ENCODE measurements around the gene SPTB.

Gene SPTB

GRCh38 chr14:64758691-64759554 lies 120.8 kb downstream of the SPTB start:
- Histone ChIP-seq H3K27me3 (ENCODE audit: control insufficient read depth, insufficient read depth, low read length) (0 out of 2 replicates have a peak, but pooled peaks cover 3% of the 10 kb centered on the region), H3K27ac (ENCODE audit: low read depth, low read length) (no peak overlapping the region), H3K4me1 (ENCODE audit: control insufficient read depth, insufficient read depth, low read length) (peaks cover 25% of the 10 kb centered on the region), H3K9me3 (ENCODE audit: control insufficient read depth, insufficient read depth, low read length) (no peaks in the 10 kb centered on the region), H3K36me3 (ENCODE audit: control insufficient read depth, insufficient read depth, low read length) (no peaks in the 10 kb centered on the region), H3K4me3 (ENCODE audit: low read depth, low read length) (no peak overlapping the region), H3K9ac (ENCODE audit: low read depth, low read length) (no peak overlapping the region)

GRCh38 chr14:64758025-64758521 lies 121.6 kb downstream of the SPTB start:
- Histone ChIP-seq H3K27me3 (ENCODE audit: control insufficient read depth, insufficient read depth, low read length) (0 out of 2 replicates have a peak, but pooled peaks cover 3% of the 10 kb centered on the region), H3K9me3 (ENCODE audit: control insufficient read depth, insufficient read depth, low read length) (no peaks in the 10 kb centered on the region), H3K27ac (ENCODE audit: low read depth, low read length) (peak overlapping the region; percentile 34), H3K4me3 (ENCODE audit: low read depth, low read length) (no peak overlapping the region), H3K4me1 (ENCODE audit: control insufficient read depth, insufficient read depth, low read length) (peaks cover 21% of the 10 kb centered on the region), H3K36me3 (ENCODE audit: control insufficient read depth, insufficient read depth, low read length) (no peaks in the 10 kb centered on the region), H3K9ac (ENCODE audit: low read depth, low read length) (no peak overlapping the region)

- H3K36me3 ChIP-seq (ENCODE audit: control insufficient read depth, insufficient read depth, low read length) = no peaks in the 10 kb centered on the region
- H3K4me1 ChIP-seq (ENCODE audit: control insufficient read depth, insufficient read depth, low read length) = peaks cover 19% of the 10 kb centered on the region
- peak overlapping the region; percentile 34 for H3K27ac ChIP-seq (ENCODE audit: low read depth, low read length)
- H3K4me3 ChIP-seq (ENCODE audit: low read depth, low read length) = no peak overlapping the region
- no peaks in the 10 kb centered on the region for H3K9me3 ChIP-seq (ENCODE audit: control insufficient read depth, insufficient read depth, low read length)
- H3K9ac ChIP-seq (ENCODE audit: low read depth, low read length) = no peak overlapping the region
- 0 out of 2 replicates have a peak, but pooled peaks cover 3% of the 10 kb centered on the region for H3K27me3 ChIP-seq (ENCODE audit: control insufficient read depth, insufficient read depth, low read length)
Measured at GRCh38 chr14:64757601-64758000, 122.1 kb downstream of the SPTB start.

GRCh38 chr14:64756712-64757111 lies 123.0 kb downstream of the SPTB start:
- H3K27ac ChIP-seq (ENCODE audit: low read depth, low read length) = no peak overlapping the region
- no peak overlapping the region for H3K9ac ChIP-seq (ENCODE audit: low read depth, low read length)
- H3K9me3 ChIP-seq (ENCODE audit: control insufficient read depth, insufficient read depth, low read length) = no peaks in the 10 kb centered on the region
- H3K36me3 ChIP-seq (ENCODE audit: control insufficient read depth, insufficient read depth, low read length) = no peaks in the 10 kb centered on the region
- no peaks in the 10 kb centered on the region for H3K27me3 ChIP-seq (ENCODE audit: control insufficient read depth, insufficient read depth, low read length)
- no peak overlapping the region for H3K4me3 ChIP-seq (ENCODE audit: low read depth, low read length)
- H3K4me1 ChIP-seq (ENCODE audit: control insufficient read depth, insufficient read depth, low read length) = peaks cover 11% of the 10 kb centered on the region

GRCh38 chr14:64755781-64756221 lies 123.9 kb downstream of the SPTB start:
- Histone ChIP-seq H3K4me1 (ENCODE audit: control insufficient read depth, insufficient read depth, low read length) (peaks cover 11% of the 10 kb centered on the region), H3K27ac (ENCODE audit: low read depth, low read length) (no peak overlapping the region), H3K9ac (ENCODE audit: low read depth, low read length) (no peak overlapping the region), H3K27me3 (ENCODE audit: control insufficient read depth, insufficient read depth, low read length) (no peaks in the 10 kb centered on the region), H3K36me3 (ENCODE audit: control insufficient read depth, insufficient read depth, low read length) (no peaks in the 10 kb centered on the region), H3K4me3 (ENCODE audit: low read depth, low read length) (no peak overlapping the region), H3K9me3 (ENCODE audit: control insufficient read depth, insufficient read depth, low read length) (no peaks in the 10 kb centered on the region)

- H3K4me1 ChIP-seq (ENCODE audit: control insufficient read depth, insufficient read depth, low read length) = peaks cover 11% of the 10 kb centered on the region
- H3K27me3 ChIP-seq (ENCODE audit: control insufficient read depth, insufficient read depth, low read length) = no peaks in the 10 kb centered on the region
- no peak overlapping the region for H3K9ac ChIP-seq (ENCODE audit: low read depth, low read length)
- peaks cover 4% of the 10 kb centered on the region; the same call in 1 of the 2 replicates for H3K36me3 ChIP-seq (ENCODE audit: control insufficient read depth, insufficient read depth, low read length)
- no peaks in the 10 kb centered on the region for H3K9me3 ChIP-seq (ENCODE audit: control insufficient read depth, insufficient read depth, low read length)
- H3K4me3 ChIP-seq (ENCODE audit: low read depth, low read length) = no peak overlapping the region
- no peak overlapping the region for H3K27ac ChIP-seq (ENCODE audit: low read depth, low read length)
Measured at GRCh38 chr14:64754685-64755084, 125.0 kb downstream of the SPTB start.

GRCh38 chr14:64753999-64754398 lies 125.7 kb downstream of the SPTB start:
- Histone ChIP-seq H3K9ac (ENCODE audit: low read depth, low read length) (no peak overlapping the region), H3K27me3 (ENCODE audit: control insufficient read depth, insufficient read depth, low read length) (no peaks in the 10 kb centered on the region), H3K9me3 (ENCODE audit: control insufficient read depth, insufficient read depth, low read length) (no peaks in the 10 kb centered on the region), H3K4me1 (ENCODE audit: control insufficient read depth, insufficient read depth, low read length) (peaks cover 11% of the 10 kb centered on the region), H3K36me3 (ENCODE audit: control insufficient read depth, insufficient read depth, low read length) (peaks cover 4% of the 10 kb centered on the region; the same call in 1 of the 2 replicates), H3K27ac (ENCODE audit: low read depth, low read length) (no peak overlapping the region), H3K4me3 (ENCODE audit: low read depth, low read length) (no peak overlapping the region)

GRCh38 chr14:64753374-64753773 lies 126.3 kb downstream of the SPTB start:
- H3K4me3 ChIP-seq (ENCODE audit: low read depth, low read length) = no peak overlapping the region
- H3K27me3 ChIP-seq (ENCODE audit: control insufficient read depth, insufficient read depth, low read length) = no peaks in the 10 kb centered on the region
- H3K9me3 ChIP-seq (ENCODE audit: control insufficient read depth, insufficient read depth, low read length) = no peaks in the 10 kb centered on the region
- H3K4me1 ChIP-seq (ENCODE audit: control insufficient read depth, insufficient read depth, low read length) = peaks cover 8% of the 10 kb centered on the region
- no peak overlapping the region for H3K9ac ChIP-seq (ENCODE audit: low read depth, low read length)
- no peak overlapping the region for H3K27ac ChIP-seq (ENCODE audit: low read depth, low read length)
- peaks cover 4% of the 10 kb centered on the region; the same call in 1 of the 2 replicates for H3K36me3 ChIP-seq (ENCODE audit: control insufficient read depth, insufficient read depth, low read length)

GRCh38 chr14:64752909-64753308 lies 126.8 kb downstream of the SPTB start:
- Histone ChIP-seq H3K27me3 (ENCODE audit: control insufficient read depth, insufficient read depth, low read length) (no peaks in the 10 kb centered on the region), H3K9ac (ENCODE audit: low read depth, low read length) (no peak overlapping the region), H3K4me3 (ENCODE audit: low read depth, low read length) (no peak overlapping the region), H3K9me3 (ENCODE audit: control insufficient read depth, insufficient read depth, low read length) (no peaks in the 10 kb centered on the region), H3K4me1 (ENCODE audit: control insufficient read depth, insufficient read depth, low read length) (peaks cover 4% of the 10 kb centered on the region), H3K27ac (ENCODE audit: low read depth, low read length) (no peak overlapping the region), H3K36me3 (ENCODE audit: control insufficient read depth, insufficient read depth, low read length) (peaks cover 7% of the 10 kb centered on the region)

- H3K4me1 ChIP-seq (ENCODE audit: control insufficient read depth, insufficient read depth, low read length) = no peaks in the 10 kb centered on the region
- no peak overlapping the region for H3K9ac ChIP-seq (ENCODE audit: low read depth, low read length)
- no peak overlapping the region for H3K4me3 ChIP-seq (ENCODE audit: low read depth, low read length)
- H3K36me3 ChIP-seq (ENCODE audit: control insufficient read depth, insufficient read depth, low read length) = peaks cover 39% of the 10 kb centered on the region
- no peak overlapping the region for H3K27ac ChIP-seq (ENCODE audit: low read depth, low read length)
- H3K9me3 ChIP-seq (ENCODE audit: control insufficient read depth, insufficient read depth, low read length) = no peaks in the 10 kb centered on the region
- no peaks in the 10 kb centered on the region for H3K27me3 ChIP-seq (ENCODE audit: control insufficient read depth, insufficient read depth, low read length)
Measured at GRCh38 chr14:64748995-64749714, 130.6 kb downstream of the SPTB start.

- no peak overlapping the region for H3K9ac ChIP-seq (ENCODE audit: low read depth, low read length)
- H3K36me3 ChIP-seq (ENCODE audit: control insufficient read depth, insufficient read depth, low read length) = peaks cover 45% of the 10 kb centered on the region
- H3K4me3 ChIP-seq (ENCODE audit: low read depth, low read length) = no peak overlapping the region
- no peaks in the 10 kb centered on the region for H3K9me3 ChIP-seq (ENCODE audit: control insufficient read depth, insufficient read depth, low read length)
- no peak overlapping the region for H3K27ac ChIP-seq (ENCODE audit: low read depth, low read length)
- no peaks in the 10 kb centered on the region for H3K4me1 ChIP-seq (ENCODE audit: control insufficient read depth, insufficient read depth, low read length)
- no peaks in the 10 kb centered on the region for H3K27me3 ChIP-seq (ENCODE audit: control insufficient read depth, insufficient read depth, low read length)
Measured at GRCh38 chr14:64748521-64748920, 131.2 kb downstream of the SPTB start.
